ENCODE measurements around the gene FILIP1L. TPM values are rescaled to one million over a fixed set of nuclear protein-coding genes. Genes with fewer than 3 reads are reported as not detected.

The FILIP1L gene
- total and polyA plus RNA-seq, 2 of the 4 experiments (the other 2 are of a cell fraction), result 11.5 to 19.9 TPM

- H3K4me3 ChIP-seq (ENCODE audit: insufficient read depth, low read depth, low read length), result no peak overlapping the region
Observed at GRCh38 chr3:100032243-100032642, 82.1 kb downstream of the FILIP1L start.

More at GRCh38 chr3:100032243-100032642, 82.1 kb downstream of the FILIP1L start:
- H3K9ac ChIP-seq (ENCODE audit: low read depth, low read length), result no peak overlapping the region
- no peak overlapping the region for H4K5ac ChIP-seq (ENCODE audit: low read depth, low read length)
- H2AK5ac ChIP-seq (ENCODE audit: low read depth, low read length), result no peak overlapping the region
- H4K20me1 ChIP-seq (ENCODE audit: insufficient read depth, low read length), result no peaks in the 10 kb centered on the region; the same call in 1 of the 2 replicates
- H4K8ac ChIP-seq (ENCODE audit: low read depth in 2 of 2, low read length in 2 of 2), result no peak overlapping the region; a peak in 1 of 4 replicates
- no peak overlapping the region for H2BK20ac ChIP-seq (ENCODE audit: low read depth, low read length)
- no peak overlapping the region for H2BK120ac ChIP-seq (ENCODE audit: low read depth, low read length)
- H3K4ac ChIP-seq (ENCODE audit: low read depth, low read length), result no peak overlapping the region
- H3K18ac ChIP-seq (ENCODE audit: low read depth, low read length), result peak overlapping the region; percentile 79
- no peak overlapping the region for H3K27ac ChIP-seq (ENCODE audit: insufficient read depth, low read length)
- DNase-seq, result peak; percentile 90
- no peaks in the 10 kb centered on the region for H3K36me3 ChIP-seq (ENCODE audit: control insufficient read depth, insufficient read depth, low read length)
- no peaks in the 10 kb centered on the region for H3K9me3 ChIP-seq (ENCODE audit: control insufficient read depth, insufficient read depth, low read length)
- peaks cover 2% of the 10 kb centered on the region; the same call in 1 of the 2 replicates for H3K4me1 ChIP-seq (ENCODE audit: control insufficient read depth, insufficient read depth, low read length)
- in situ Hi-C loops (cut with MboI; ENCODE audit: low sequenced_read_pairs), result no loop called here
- peak overlapping the region; percentile 80 for H2BK5ac ChIP-seq (ENCODE audit: low read depth, low read length, poor library complexity, severe bottlenecking)
- no peak overlapping the region for H2BK15ac ChIP-seq (ENCODE audit: low read depth, low read length)
- peak; percentile 64 for ATAC-seq (ENCODE audit: low read depth)
- no peak overlapping the region for H3K56ac ChIP-seq (ENCODE audit: extremely low read depth, insufficient read depth, low read length)
- peak overlapping the region; percentile 74; the same call in 1 of the 2 replicates for H3K4me2 ChIP-seq (ENCODE audit: low read depth, low read length)
- POLR2A ChIA-PET (ENCODE audit: unreplicated experiment), result interaction anchor here (0.6 to 1.2 kb wide), 3 partner anchors 9 to 14 kb away, joined by 3 read pairs; no protein-coding TSS in a partner anchor
- H3K14ac ChIP-seq (replicated peaks; ENCODE audit: low read depth, low read length), result no peak overlapping the region
- no peak overlapping the region; the same call in 1 of the 2 replicates for H3K23ac ChIP-seq (ENCODE audit: low read depth, low read length)
- H3K9me1 ChIP-seq (ENCODE audit: insufficient read depth, low read length), result no peaks in the 10 kb centered on the region
- H4K91ac ChIP-seq (ENCODE audit: insufficient read depth, low read depth, low read length), result no peak overlapping the region
- no peaks in the 10 kb centered on the region for H3K79me1 ChIP-seq (ENCODE audit: low read depth in 1 of 2, low read length in 2 of 2)
- dilution Hi-C loops (cut with HindIII; ENCODE audit: low sequenced_read_pairs, unreplicated experiment), result no loop called here
- no TSS peak for BruUV-seq (replicated peaks)
- no peaks in the 10 kb centered on the region for H3K27me3 ChIP-seq (ENCODE audit: control insufficient read depth, insufficient read depth, low read length)
- H2AK9ac ChIP-seq (replicated peaks; ENCODE audit: low read depth, low read length, poor library complexity), result no peak overlapping the region
- no peak overlapping the region for H2AFZ ChIP-seq (replicated peaks; ENCODE audit: low read length, poor library complexity)
- intact Hi-C loops (cut with micrococcal nuclease), result no loop called here
- WGBS, 2 experiments (ENCODE audit: extremely low coverage in 2 of 2, insufficient read length in 1 of 2), result 100% methylated on average over 1 of the region's 5 CpGs; no CpG with 5 or more reads in 1 of the 2 experiments
- CTCF ChIA-PET, result interaction anchor here (1.6 kb wide), 1 partner anchor 26 kb away, joined by 5 read pairs; no protein-coding TSS in a partner anchor
- TF ChIP-seq USF2 (IDR thresholded peaks at IDR 0.05; ENCODE audit: low read depth, low read length) (peak; percentile 84), MAZ (IDR thresholded peaks at IDR 0.05; ENCODE audit: borderline replicate concordance, low read depth, low read length) (no peak), CHD1 (IDR thresholded peaks at IDR 0.05; ENCODE audit: low read depth, low read length) (no peak), NFE2L2 (IDR thresholded peaks at IDR 0.05; ENCODE audit: low read depth, low read length) (no peak), SMC3 (IDR thresholded peaks at IDR 0.05; ENCODE audit: low read depth, low read length) (no peak), BHLHE40 (IDR thresholded peaks at IDR 0.05; ENCODE audit: low read depth, low read length) (no peak), MXI1 (IDR thresholded peaks at IDR 0.05; ENCODE audit: borderline replicate concordance, low read depth, low read length) (no peak), RFX5 (IDR thresholded peaks at IDR 0.05; ENCODE audit: low read depth, low read length) (no peak), POLR2A (IDR thresholded peaks at IDR 0.05; ENCODE audit: low read depth, low read length) (no peak), FOS (IDR thresholded peaks at IDR 0.05; ENCODE audit: low read depth, low read length) (peak; percentile 66; the same call in 1 of the 2 replicates), CTCF (conservative IDR thresholded peaks at IDR 0.05; ENCODE audit: low read depth, low read length) (no peak), RAD21 (IDR thresholded peaks at IDR 0.05; ENCODE audit: low read length) (0 out of 2 replicates have a peak, but pooled peaks have one; percentile 2), ELK1 (IDR thresholded peaks at IDR 0.05; ENCODE audit: borderline replicate concordance, low read depth, low read length) (no peak), MAFK (IDR thresholded peaks at IDR 0.05; ENCODE audit: low read depth, low read length) (0 out of 2 replicates have a peak, but pooled peaks have one; percentile 5), RCOR1 (IDR thresholded peaks at IDR 0.05; ENCODE audit: insufficient replicate concordance, low read length) (no peak), CEBPB (IDR thresholded peaks at IDR 0.05; ENCODE audit: low read depth, low read length) (peak; percentile 62; the same call in 1 of the 2 replicates)

All from IMR-90 (cell line).